Keratinocyte (primary cell): ENCODE measurements around the gene GPNMB. TPM values are rescaled to one million over a fixed set of nuclear protein-coding genes. Genes with fewer than 3 reads are reported as not detected.
A peak's percentile ranks its signal among the peaks of the same experiment; 100 is the strongest.

ENCODE experiments used
- DNase-seq: peaks from one replicate; pipeline ENCODE4 v3.0.0-alpha.2; 2011; ENCODE audit warnings: low read depth, missing footprints, low spot score
- FAIRE-seq: peaks from 2 replicates; lab custom pipeline; 2011; peaks lifted over from hg19 to GRCh38; lab: Jason Lieb, UNC
- H2AFZ ChIP-seq: 2 replicates; pipeline ENCODE4 v1.6.0; 2012; ENCODE audit warnings: low read length, control low read depth, inconsistent platforms; ENCODE audit not compliant: control insufficient read depth
- H3K27ac ChIP-seq: 2 replicates; pipeline ENCODE4 v1.5.1; 2011; ENCODE audit warnings: low read length; ENCODE audit not compliant: control insufficient read depth, insufficient read depth
- H3K27me3 ChIP-seq: 3 replicates; pipeline ENCODE4 v1.6.0; 2011; ENCODE audit warnings: low read length; ENCODE audit not compliant: control insufficient read depth, insufficient read depth; ENCODE audit errors: extremely low read depth
- H3K36me3 ChIP-seq, 2 experiments: 2 replicates in 1 of 2; 3 replicates in 1 of 2; pipeline ENCODE4 v1.5.1; 2011; ENCODE audit warnings: low read length in 2 of 2, mild to moderate bottlenecking in 1 of 2; ENCODE audit not compliant: control insufficient read depth in 2 of 2, insufficient read depth in 2 of 2; ENCODE audit errors: extremely low read depth in 1 of 2
- H3K4me1 ChIP-seq: 3 replicates; pipeline ENCODE4 v1.5.1; 2011; ENCODE audit warnings: low read length; ENCODE audit not compliant: control insufficient read depth, insufficient read depth; ENCODE audit errors: extremely low read depth
- H3K4me2 ChIP-seq: 3 replicates; pipeline ENCODE4 v1.6.0; 2011; ENCODE audit warnings: low read depth, low read length; ENCODE audit not compliant: control insufficient read depth, insufficient read depth; ENCODE audit errors: extremely low read depth
- H3K4me3 ChIP-seq, 3 experiments: fragments of 200-600 bp in 1 of 3; sonication (generic) in 1 of 3; 2 replicates in 2 of 3; 3 replicates in 1 of 3; pipeline ENCODE4 v1.5.1; 2011 to 2016; ENCODE audit warnings: low read length in 3 of 3, mild to moderate bottlenecking in 3 of 3, control low read depth in 2 of 3, inconsistent platforms in 1 of 3, low read depth in 1 of 3, mixed read lengths in 1 of 3, mixed run types in 1 of 3, moderate library complexity in 1 of 3; ENCODE audit not compliant: control insufficient read depth in 2 of 3, insufficient read depth in 2 of 3; ENCODE audit errors: extremely low read depth in 1 of 3
- H3K79me2 ChIP-seq: 2 replicates; pipeline ENCODE4 v1.6.0; 2012; ENCODE audit warnings: low read length; ENCODE audit not compliant: control insufficient read depth, insufficient read depth
- H3K9ac ChIP-seq: 3 replicates; pipeline ENCODE4 v1.6.0; 2011; ENCODE audit warnings: low read length; ENCODE audit not compliant: control insufficient read depth, insufficient read depth; ENCODE audit errors: extremely low read depth
- H3K9me1 ChIP-seq: 3 replicates; pipeline ENCODE4 v1.6.0; 2011; ENCODE audit warnings: low read length; ENCODE audit not compliant: control insufficient read depth, insufficient read depth; ENCODE audit errors: extremely low read depth
- H3K9me3 ChIP-seq: 2 replicates; pipeline ENCODE4 v1.5.1; 2012; ENCODE audit warnings: low read depth, low read length; ENCODE audit not compliant: control insufficient read depth
- H4K20me1 ChIP-seq: 3 replicates; pipeline ENCODE4 v1.6.0; 2011; ENCODE audit warnings: low read length; ENCODE audit not compliant: control insufficient read depth, insufficient read depth; ENCODE audit errors: extremely low read depth
- CTCF ChIP-seq, 3 experiments: IDR thresholded peaks in 1 of 3; conservative IDR thresholded peaks in 1 of 3; optimal IDR thresholded peaks in 1 of 3; 2 replicates in 2 of 3; 3 replicates in 1 of 3; pipeline versions ENCODE3 to v1.5.1; 2011; ENCODE audit warnings: low read length in 3 of 3, mild to moderate bottlenecking in 3 of 3, moderate library complexity in 2 of 3, control low read depth in 1 of 3, inconsistent platforms in 1 of 3; ENCODE audit not compliant: insufficient read depth in 2 of 3; ENCODE audit errors: extremely low read depth in 1 of 3
- EZH2 ChIP-seq: IDR thresholded peaks from one replicate; pipeline ENCODE4 v1.6.1; 2012; ENCODE audit warnings: inconsistent platforms, mild to moderate bottlenecking, low read length, moderate library complexity
- dilution Hi-C: fragments of 300-500 bp; cut with MboI; formaldehyde crosslinking; loops from one replicate; pipeline ENCODE4 v1.7.0; 2020; ENCODE audit warnings: low sequenced_read_pairs; ENCODE audit not compliant: extremely low pct_ligation_motif_present
- polyA plus RNA-seq, 5 experiments: library from polyadenylated mRNA; depleted of rRNA in 3 of 5; stranded (reverse) in 3 of 5; stranded (forward) in 1 of 5; unstranded in 1 of 5; fragments of >200 nt; gene quantifications; 1 replicate in 1 of 5; 2 replicates in 3 of 5; 3 replicates in 1 of 5; pipeline versions ENCODE4 v1.2.1 to v1.2.3, GENCODE V29; 2011 to 2012; ENCODE audit warnings: missing spikeins in 2 of 5, low read depth in 1 of 5, low replicate concordance in 1 of 5

Gene GPNMB
- polyA plus RNA-seq, 1 donor (not counting 4 experiments of a cell fraction or from before 2014, with no cell fraction given) = 142 TPM

- FAIRE-seq = peak; percentile 43
Measured at GRCh38 chr7:23247603-23248335, 1.2 kb downstream of the GPNMB start.

GRCh38 chr7:23249486-23249885 lies 2.9 kb downstream of the GPNMB start:
- FAIRE-seq (no peak), DNase-seq (no peak)
- H3K27ac ChIP-seq = no peak overlapping the region
- peaks cover 19% of the 10 kb centered on the region for H3K4me1 ChIP-seq
- H3K79me2 ChIP-seq = no peaks in the 10 kb centered on the region
- no peak overlapping the region for H3K4me3 ChIP-seq
- H3K9me1 ChIP-seq = no peaks in the 10 kb centered on the region
- dilution Hi-C loops = no loop called here
- no peak overlapping the region for H3K4me2 ChIP-seq
- H3K36me3 ChIP-seq = peaks cover 0 to 8% of the 10 kb centered on the region in 2 experiments
- no peaks in the 10 kb centered on the region for H3K27me3 ChIP-seq
- no peak overlapping the region for H3K9ac ChIP-seq
- TF ChIP-seq EZH2 = no peak
- no peak for TF ChIP-seq CTCF (optimal IDR thresholded peaks at IDR 0.05 in 1 of 3, IDR thresholded peaks at IDR 0.05 in 1 of 3, conservative IDR thresholded peaks at IDR 0.05 in 1 of 3; ENCODE audit: extremely low read depth in 1 of 3, insufficient read depth in 2 of 3, low read length in 3 of 3)
- H4K20me1 ChIP-seq = no peaks in the 10 kb centered on the region
- H3K9me3 ChIP-seq = no peaks in the 10 kb centered on the region
- no peak overlapping the region for H2AFZ ChIP-seq

More at GRCh38 chr7:23247603-23248335, 1.2 kb downstream of the GPNMB start:
- H3K4me1 ChIP-seq = peaks cover 26% of the 10 kb centered on the region
- peak overlapping the region; percentile 92 for H2AFZ ChIP-seq
- no peaks in the 10 kb centered on the region for H3K9me3 ChIP-seq
- H3K4me2 ChIP-seq = peak overlapping the region; percentile 89
- H4K20me1 ChIP-seq = no peaks in the 10 kb centered on the region
- H3K36me3 ChIP-seq = peaks cover 0 to 4% of the 10 kb centered on the region in 2 experiments
- H3K9me1 ChIP-seq = no peaks in the 10 kb centered on the region
- no peak for DNase-seq
- dilution Hi-C loops = no loop called here
- peak overlapping the region; percentile 65 for H3K9ac ChIP-seq
- TF ChIP-seq CTCF (optimal IDR thresholded peaks at IDR 0.05 in 1 of 3, IDR thresholded peaks at IDR 0.05 in 1 of 3, conservative IDR thresholded peaks at IDR 0.05 in 1 of 3; ENCODE audit: extremely low read depth in 1 of 3, insufficient read depth in 2 of 3, low read length in 3 of 3) = no peak
- TF ChIP-seq EZH2 = no peak
- H3K4me3 ChIP-seq = peak overlapping the region; percentile 55 to 69 (median 64)
- no peaks in the 10 kb centered on the region for H3K79me2 ChIP-seq
- peak overlapping the region; percentile 57 for H3K27ac ChIP-seq
- no peaks in the 10 kb centered on the region for H3K27me3 ChIP-seq
